GM12878 (cell line): ENCODE measurements around the gene HYCC2. TPM values are rescaled to one million over a fixed set of nuclear protein-coding genes. Genes with fewer than 3 reads are reported as not detected.

Experiments
- BACH1 ChIP-seq: fragments of 450-650 bp; IDR thresholded peaks from 2 replicates; pipeline ENCODE4 v1.6.1; 2017; ENCODE audit warnings: mild to moderate bottlenecking, borderline replicate concordance
- E4F1 ChIP-seq: fragments of 450-650 bp; IDR thresholded peaks from 2 replicates; pipeline ENCODE4 v1.6.1; 2018; ENCODE audit warnings: borderline replicate concordance, mild to moderate bottlenecking; ENCODE audit not compliant: partially characterized antibody
- EGR1 ChIP-seq, 2 experiments: IDR thresholded peaks; 1 replicate in 1 of 2; 2 replicates in 1 of 2; pipeline ENCODE4 v1.6.1; 2011 to 2012; ENCODE audit warnings: low read depth in 2 of 2, low read length in 2 of 2, borderline replicate concordance in 1 of 2, mild to moderate bottlenecking in 1 of 2, moderate library complexity in 1 of 2
- JUND ChIP-seq: IDR thresholded peaks from 2 replicates; pipeline ENCODE4 v1.6.1; 2012; ENCODE audit warnings: low read depth, mild to moderate bottlenecking, low read length, improper control_type of control experiment, moderate library complexity
- MTA3 ChIP-seq: IDR thresholded peaks from 2 replicates; pipeline ENCODE4 v1.6.1; 2012; ENCODE audit warnings: low read length, inconsistent platforms, borderline replicate concordance
- MYC ChIP-seq: IDR thresholded peaks from 2 replicates; pipeline ENCODE4 v1.6.1; 2011; ENCODE audit warnings: mild to moderate bottlenecking, low read length, moderate library complexity, inconsistent platforms; ENCODE audit not compliant: insufficient read depth, insufficient replicate concordance, insufficient read length, severe bottlenecking
- POLR2AphosphoS2 ChIP-seq: IDR thresholded peaks from 2 replicates; pipeline ENCODE4 v1.6.1; 2011; ENCODE audit warnings: low read depth, mild to moderate bottlenecking, low read length, improper control_type of control experiment, moderate library complexity
- PRDM15 ChIP-seq: fragments of 450-650 bp; formaldehyde crosslinking; IDR thresholded peaks from 2 replicates; pipeline ENCODE4 v1.4.0; 2020; ENCODE audit warnings: mild to moderate bottlenecking, moderate library complexity
- polyA plus RNA-seq, 11 experiments: library from polyadenylated mRNA; depleted of rRNA in 4 of 11; unstranded in 6 of 11; stranded (reverse) in 5 of 11; fragments of >200 nt; fragmentation: Nextera tagmentation in 4 of 11; fragmentation: Illumina TruSeq in 1 of 11; extraction: Ambion mirVana in 4 of 11; extraction: Trizol in 1 of 11; gene quantifications; 1 replicate in 1 of 11; 2 replicates in 10 of 11; pipeline versions ENCODE4 v1.2.1 to v1.2.3, GENCODE V29; 2011 to 2016; ENCODE audit warnings: inconsistent platforms in 2 of 11, missing spikeins in 2 of 11, low read depth in 1 of 11
- total RNA-seq, 4 experiments: library from RNA; depleted of rRNA in 3 of 4; stranded (reverse); fragments of >200 nt in 3 of 4; fragmentation: Illumina TruSeq in 1 of 4; extraction: Trizol in 1 of 4; gene quantifications; 2 replicates each; pipeline versions ENCODE4 v1.2.1 to v1.2.3, GENCODE V29; 2013 to 2021

Gene HYCC2
- total and polyA plus RNA-seq, 10 of the 15 experiments (the other 5 are each of a cell fraction or from before 2014, with no cell fraction given): 3.4 to 17.4 (median 8.0) TPM

- TF ChIP-seq PRDM15 (CRISPR knock-in tag) (no peak), E4F1 (no peak), MYC (no peak), POLR2AphosphoS2 (no peak), MTA3 (no peak), JUND (no peak), EGR1 (IDR thresholded peaks at IDR 0.05; ENCODE audit: borderline replicate concordance in 1 of 2, low read depth in 2 of 2, low read length in 2 of 2) (no peak), BACH1 (no peak)
Observed at GRCh38 chr2:201024518-201024917, 47.0 kb downstream of the HYCC2 start (continued).
